K562 (cell line): ENCODE measurements around the gene GGNBP2. TPM values are rescaled to one million over a fixed set of nuclear protein-coding genes. Genes with fewer than 3 reads are reported as not detected.
A peak's percentile ranks its signal among the peaks of the same experiment; 100 is the strongest.

Experiments used
- CREB1 ChIP-seq, 2 experiments: sonication (generic) in 1 of 2; formaldehyde crosslinking in 1 of 2; IDR thresholded peaks; 2 replicates each; pipeline versions ENCODE4 v1.6.1 to v1.8.0; 2012 to 2022; ENCODE audit warnings: inconsistent platforms in 1 of 2, mild to moderate bottlenecking in 1 of 2, missing genetic modification reagents in 1 of 2, moderate library complexity in 1 of 2
- CTBP1 ChIP-seq: fragments of 450-650 bp; IDR thresholded peaks from 2 replicates; pipeline ENCODE4 v1.6.1; 2016; ENCODE audit warnings: borderline replicate concordance
- E2F6 ChIP-seq, 2 experiments: IDR thresholded peaks; 2 replicates each; pipeline ENCODE4 v1.6.1; 2011; ENCODE audit warnings: borderline replicate concordance in 1 of 2, control low read depth in 1 of 2, low read depth in 1 of 2, low read length in 1 of 2, mild to moderate bottlenecking in 1 of 2, mixed read lengths in 1 of 2, moderate library complexity in 1 of 2; ENCODE audit not compliant: insufficient read depth in 1 of 2, insufficient read length in 1 of 2, poor library complexity in 1 of 2, severe bottlenecking in 1 of 2; ENCODE audit errors: extremely low read depth in 1 of 2
- LARP7 ChIP-seq: fragments of 450-650 bp; IDR thresholded peaks from 2 replicates; pipeline ENCODE4 v1.6.1; 2016
- NR2F6 ChIP-seq: fragments of 450-650 bp; formaldehyde crosslinking; IDR thresholded peaks from 2 replicates; pipeline ENCODE4 v1.4.0; 2020; ENCODE audit warnings: mild to moderate bottlenecking
- OTX1 ChIP-seq: fragments of 450-650 bp; formaldehyde crosslinking; IDR thresholded peaks from 2 replicates; pipeline ENCODE4 v1.4.0; 2022; ENCODE audit warnings: mild to moderate bottlenecking
- PHB ChIP-seq: fragments of 250-450 bp; sonication (Bioruptor Pico); IDR thresholded peaks from 2 replicates; pipeline ENCODE4 v1.5.0; 2021
- POLR2AphosphoS5 ChIP-seq: IDR thresholded peaks from 2 replicates; pipeline ENCODE4 v1.6.1; 2011; ENCODE audit warnings: mild to moderate bottlenecking, low read depth, low read length, moderate library complexity; ENCODE audit not compliant: control insufficient read depth, insufficient read depth
- RFX1 ChIP-seq: fragments of 450-650 bp; IDR thresholded peaks from 2 replicates; pipeline ENCODE4 v1.6.1; 2016; ENCODE audit warnings: mild to moderate bottlenecking, moderate library complexity
- SMAD4 ChIP-seq: fragments of 250-450 bp; sonication (Bioruptor Pico); conservative IDR thresholded peaks from 2 replicates; pipeline ENCODE4 v1.8.0; 2021; ENCODE audit warnings: inconsistent platforms, mild to moderate bottlenecking, moderate library complexity
- SNRNP70 ChIP-seq: fragments of 200-400 bp; formaldehyde crosslinking; optimal IDR thresholded peaks from 2 replicates; pipeline ENCODE3; 2017; ENCODE audit warnings: low read depth, low read length
- TCF3 ChIP-seq: sonication (generic); formaldehyde crosslinking; IDR thresholded peaks from 2 replicates; pipeline ENCODE4 v1.4.0; 2020; ENCODE audit warnings: mild to moderate bottlenecking, missing genetic modification reagents
- YY1 ChIP-seq, 3 experiments: IDR thresholded peaks; 2 replicates each; pipeline ENCODE4 v1.6.1; 2011; ENCODE audit warnings: low read length in 2 of 3, mild to moderate bottlenecking in 2 of 3, moderate library complexity in 2 of 3, borderline replicate concordance in 1 of 3, control low read depth in 1 of 3, low read depth in 1 of 3; ENCODE audit not compliant: insufficient read depth in 3 of 3, insufficient replicate concordance in 2 of 3, control insufficient read depth in 1 of 3, insufficient read length in 1 of 3; ENCODE audit errors: extremely low read depth in 1 of 3
- ZBTB9 ChIP-seq: fragments of 450-650 bp; formaldehyde crosslinking; IDR thresholded peaks from 2 replicates; pipeline ENCODE4 v1.4.0; 2020; ENCODE audit warnings: mild to moderate bottlenecking, moderate library complexity
- ZNF354B ChIP-seq: fragments of 250-450 bp; sonication (Bioruptor Pico); IDR thresholded peaks from 2 replicates; pipeline ENCODE4 v1.4.0; 2020
- ZNF764 ChIP-seq: fragments of 250-450 bp; sonication (Bioruptor Pico); IDR thresholded peaks from 2 replicates; pipeline ENCODE4 v1.4.0; 2020; ENCODE audit warnings: low read depth, mild to moderate bottlenecking, moderate library complexity
- polyA plus RNA-seq, 8 experiments: library from polyadenylated mRNA; depleted of rRNA in 4 of 8; stranded (reverse) in 5 of 8; unstranded in 3 of 8; fragments of >200 nt; fragmentation: Nextera tagmentation in 2 of 8; fragmentation: Illumina TruSeq in 1 of 8; extraction: Ambion mirVana in 2 of 8; extraction: Trizol in 1 of 8; gene quantifications; 2 replicates each; pipeline versions ENCODE4 v1.2.1 to v1.2.3, GENCODE V29; 2011 to 2014; ENCODE audit warnings: inconsistent platforms in 1 of 8, missing spikeins in 1 of 8
- total RNA-seq, 7 experiments: library from RNA; depleted of rRNA in 6 of 7; stranded (reverse); fragments of >200 nt in 6 of 7; fragmentation: Illumina TruSeq in 2 of 7; extraction: Trizol in 2 of 7; gene quantifications; 2 replicates each; pipeline versions ENCODE4 v1.2.1 to v1.2.3, GENCODE V29; 2011 to 2021; ENCODE audit warnings: low replicate concordance in 1 of 7
- TF ChIP-seq, protein P1 (sequence below): IDR thresholded peaks from 2 replicates; pipeline ENCODE4 v1.6.1; 2012; ENCODE audit warnings: low read depth, low read length, improper control_type of control experiment, borderline replicate concordance
- TF ChIP-seq, protein P2 (sequence below), 2 experiments: fragments of 450-650 bp in 1 of 2; IDR thresholded peaks; 2 replicates each; pipeline ENCODE4 v1.6.1; 2011 to 2017; ENCODE audit warnings: low read depth in 2 of 2, antibody characterized with exemption in 1 of 2, borderline replicate concordance in 1 of 2, low read length in 1 of 2, mild to moderate bottlenecking in 1 of 2, mixed read lengths in 1 of 2; ENCODE audit not compliant: control insufficient read depth in 1 of 2

The GGNBP2 gene
- total and polyA plus RNA-seq, 9 of the 15 experiments (the other 6 are each of a cell fraction or from before 2014, with no cell fraction given), result 35.7 to 96.6 (median 64.1) TPM

GRCh38 chr17:36533935-36534839 is 10.5 kb upstream of the GGNBP2 start (continued):
- TF ChIP-seq, protein P1, sequence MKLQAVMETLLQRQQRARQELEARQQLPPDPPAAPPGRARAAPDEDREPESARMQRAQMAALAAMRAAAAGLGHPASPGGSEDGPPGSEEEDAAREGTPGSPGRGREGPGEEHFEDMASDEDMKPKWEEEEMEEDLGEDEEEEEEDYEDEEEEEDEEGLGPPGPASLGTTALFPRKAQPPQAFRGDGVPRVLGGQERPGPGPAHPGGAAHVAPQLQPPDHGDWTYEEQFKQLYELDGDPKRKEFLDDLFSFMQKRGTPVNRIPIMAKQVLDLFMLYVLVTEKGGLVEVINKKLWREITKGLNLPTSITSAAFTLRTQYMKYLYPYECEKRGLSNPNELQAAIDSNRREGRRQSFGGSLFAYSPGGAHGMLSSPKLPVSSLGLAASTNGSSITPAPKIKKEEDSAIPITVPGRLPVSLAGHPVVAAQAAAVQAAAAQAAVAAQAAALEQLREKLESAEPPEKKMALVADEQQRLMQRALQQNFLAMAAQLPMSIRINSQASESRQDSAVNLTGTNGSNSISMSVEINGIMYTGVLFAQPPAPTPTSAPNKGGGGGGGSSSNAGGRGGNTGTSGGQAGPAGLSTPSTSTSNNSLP, result no peak
- TF ChIP-seq ZNF354B (CRISPR knock-in tag) (no peak), E2F6 (IDR thresholded peaks at IDR 0.05; ENCODE audit: borderline replicate concordance in 1 of 2, extremely low read depth in 1 of 2, insufficient read depth in 1 of 2, insufficient read length in 1 of 2, low read depth in 1 of 2, low read length in 1 of 2, poor library complexity in 1 of 2, severe bottlenecking in 1 of 2) (peak; percentile 94 to 95), SMAD4 (CRISPR knock-in tag) (no peak; the same call in 1 of the 2 replicates), CTBP1 (peak; percentile 78; the same call in 1 of the 2 replicates), CREB1 (IDR thresholded peaks at IDR 0.05) (peak; percentile 13; the same call in 1 of the 2 replicates), CREB1 (CRISPR knock-in tag; IDR thresholded peaks at IDR 0.05) (no peak), ZNF764 (no peak), LARP7 (no peak), ZBTB9 (CRISPR knock-in tag) (no peak), PHB (CRISPR knock-in tag) (no peak), SNRNP70 (no peak), NR2F6 (CRISPR knock-in tag) (no peak), YY1 (IDR thresholded peaks at IDR 0.05; ENCODE audit: borderline replicate concordance in 1 of 3, control insufficient read depth in 1 of 3, extremely low read depth in 1 of 3, insufficient read depth in 3 of 3, insufficient read length in 1 of 3, insufficient replicate concordance in 2 of 3, low read depth in 1 of 3, low read length in 2 of 3) (peak in 1 of 3 experiments; percentile 48), OTX1 (CRISPR knock-in tag) (no peak), TCF3 (CRISPR knock-in tag) (no peak), POLR2AphosphoS5 (peak; percentile 29; the same call in 1 of the 2 replicates), RFX1 (no peak)
- TF ChIP-seq, protein P2, sequence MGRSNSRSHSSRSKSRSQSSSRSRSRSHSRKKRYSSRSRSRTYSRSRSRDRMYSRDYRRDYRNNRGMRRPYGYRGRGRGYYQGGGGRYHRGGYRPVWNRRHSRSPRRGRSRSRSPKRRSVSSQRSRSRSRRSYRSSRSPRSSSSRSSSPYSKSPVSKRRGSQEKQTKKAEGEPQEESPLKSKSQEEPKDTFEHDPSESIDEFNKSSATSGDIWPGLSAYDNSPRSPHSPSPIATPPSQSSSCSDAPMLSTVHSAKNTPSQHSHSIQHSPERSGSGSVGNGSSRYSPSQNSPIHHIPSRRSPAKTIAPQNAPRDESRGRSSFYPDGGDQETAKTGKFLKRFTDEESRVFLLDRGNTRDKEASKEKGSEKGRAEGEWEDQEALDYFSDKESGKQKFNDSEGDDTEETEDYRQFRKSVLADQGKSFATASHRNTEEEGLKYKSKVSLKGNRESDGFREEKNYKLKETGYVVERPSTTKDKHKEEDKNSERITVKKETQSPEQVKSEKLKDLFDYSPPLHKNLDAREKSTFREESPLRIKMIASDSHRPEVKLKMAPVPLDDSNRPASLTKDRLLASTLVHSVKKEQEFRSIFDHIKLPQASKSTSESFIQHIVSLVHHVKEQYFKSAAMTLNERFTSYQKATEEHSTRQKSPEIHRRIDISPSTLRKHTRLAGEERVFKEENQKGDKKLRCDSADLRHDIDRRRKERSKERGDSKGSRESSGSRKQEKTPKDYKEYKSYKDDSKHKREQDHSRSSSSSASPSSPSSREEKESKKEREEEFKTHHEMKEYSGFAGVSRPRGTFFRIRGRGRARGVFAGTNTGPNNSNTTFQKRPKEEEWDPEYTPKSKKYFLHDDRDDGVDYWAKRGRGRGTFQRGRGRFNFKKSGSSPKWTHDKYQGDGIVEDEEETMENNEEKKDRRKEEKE (IDR thresholded peaks at IDR 0.05; ENCODE audit: borderline replicate concordance in 1 of 2, control insufficient read depth in 1 of 2, low read depth in 2 of 2, low read length in 1 of 2), result no peak
